ENCODE results near the gene ARHGAP32. TPM values are rescaled to one million over a fixed set of nuclear protein-coding genes. Genes with fewer than 3 reads are reported as not detected.
"Not testable (repeated sequence)": the region's sequence is repeated elsewhere in the genome, so short reads cannot be mapped to it uniquely, and the experiment has no call there.

ARHGAP32 gene
- total RNA-seq, 4 donors from 2014 or later = 10.0 to 53.7 (median 34.1) TPM

- Histone ChIP-seq H3K27ac (no peak overlapping the region), H3K36me3 (no peaks in the 10 kb centered on the region), H3K27me3 (no peaks in the 10 kb centered on the region), H3K9me3 (no peaks in the 10 kb centered on the region), H3K4me3 (no peak overlapping the region), H3K4me1 (no peaks in the 10 kb centered on the region)
- TF ChIP-seq POLR2A (IDR thresholded peaks at IDR 0.05) (no peak), CTCF (IDR thresholded peaks at IDR 0.05) (no peak)
- DNase-seq = no peak
- intact Hi-C loops (cut with DNase I; ENCODE audit: low total_unique reads) = no loop called here
Observed at GRCh38 chr11:128921793-128922192, 270.3 kb downstream of the ARHGAP32 start.

- H3K4me1 ChIP-seq = no peaks in the 10 kb centered on the region
- H3K9me3 ChIP-seq = no peaks in the 10 kb centered on the region
- no peak overlapping the region for H3K4me3 ChIP-seq
- H3K27ac ChIP-seq = no peak overlapping the region
- no peaks in the 10 kb centered on the region for H3K27me3 ChIP-seq
- DNase-seq = no peak
- TF ChIP-seq CTCF (IDR thresholded peaks at IDR 0.05) = no peak
- TF ChIP-seq POLR2A (IDR thresholded peaks at IDR 0.05) = no peak
- H3K36me3 ChIP-seq = no peaks in the 10 kb centered on the region
- intact Hi-C loops (cut with DNase I; ENCODE audit: low total_unique reads) = no loop called here
Observed at GRCh38 chr11:128920666-128921065, 271.5 kb downstream of the ARHGAP32 start.

GRCh38 chr11:128919635-128920034 lies 272.5 kb downstream of the ARHGAP32 start:
- H3K36me3 ChIP-seq; DNase-seq; H3K4me3 ChIP-seq; H3K4me1 ChIP-seq; H3K27ac ChIP-seq; intact Hi-C loops (cut with DNase I; ENCODE audit: low total_unique reads); H3K9me3 ChIP-seq; H3K27me3 ChIP-seq: not testable (repeated sequence)

- DNase-seq = no peak
- H3K4me1 ChIP-seq = no peaks in the 10 kb centered on the region
- no peak overlapping the region for H3K4me3 ChIP-seq
- H3K9me3 ChIP-seq = no peaks in the 10 kb centered on the region
- intact Hi-C loops (cut with DNase I; ENCODE audit: low total_unique reads) = no loop called here
- no peak for TF ChIP-seq CTCF (IDR thresholded peaks at IDR 0.05)
- TF ChIP-seq POLR2A (IDR thresholded peaks at IDR 0.05) = no peak
- no peaks in the 10 kb centered on the region for H3K27me3 ChIP-seq
- H3K27ac ChIP-seq = no peak overlapping the region
- no peaks in the 10 kb centered on the region for H3K36me3 ChIP-seq
Observed at GRCh38 chr11:128919216-128919615, 272.9 kb downstream of the ARHGAP32 start.

DNA sequence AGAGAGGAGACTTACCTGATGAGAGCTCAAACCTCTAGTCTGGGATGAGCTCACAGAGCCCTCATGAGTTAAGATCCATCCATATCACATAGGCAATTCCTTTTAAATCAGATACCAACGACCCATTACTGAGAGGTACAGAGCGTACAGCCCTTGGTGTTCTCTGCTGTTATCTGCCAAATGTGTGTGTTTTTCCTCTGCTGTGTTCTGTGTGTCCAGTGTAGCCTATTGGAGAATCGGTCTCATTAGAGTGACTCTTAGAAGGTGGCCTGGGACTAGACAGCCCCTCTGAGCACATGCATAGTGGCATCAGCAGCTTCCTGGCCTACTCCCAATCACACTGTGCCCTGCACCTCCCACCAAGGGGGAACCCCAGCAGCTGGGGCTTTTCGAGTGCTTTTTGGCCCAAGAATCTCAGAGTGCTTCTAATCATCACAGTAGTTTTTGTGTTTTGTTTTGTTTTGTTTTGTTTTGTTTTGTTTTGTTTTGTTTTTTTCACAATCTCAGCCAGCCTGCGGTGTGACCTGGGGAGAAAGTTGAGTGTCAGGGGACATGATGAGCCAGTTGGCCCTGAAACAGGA lies 274.9 kb downstream of the ARHGAP32 start:
- no peak overlapping the region for H3K27ac ChIP-seq
- H3K36me3 ChIP-seq = no peaks in the 10 kb centered on the region
- DNase-seq = no peak
- H3K4me3 ChIP-seq = no peak overlapping the region
- no peak for TF ChIP-seq POLR2A (IDR thresholded peaks at IDR 0.05)
- TF ChIP-seq CTCF (IDR thresholded peaks at IDR 0.05) = no peak
- intact Hi-C loops (cut with DNase I; ENCODE audit: low total_unique reads) = no loop called here
- no peaks in the 10 kb centered on the region for H3K4me1 ChIP-seq
- H3K27me3 ChIP-seq = no peaks in the 10 kb centered on the region
- no peaks in the 10 kb centered on the region for H3K9me3 ChIP-seq

GRCh38 chr11:128916681-128917080 lies 275.4 kb downstream of the ARHGAP32 start:
- DNase-seq = no peak
- intact Hi-C loops (cut with DNase I; ENCODE audit: low total_unique reads) = no loop called here
- no peaks in the 10 kb centered on the region for H3K36me3 ChIP-seq
- H3K4me1 ChIP-seq = no peaks in the 10 kb centered on the region
- TF ChIP-seq CTCF (IDR thresholded peaks at IDR 0.05) = no peak
- no peak for TF ChIP-seq POLR2A (IDR thresholded peaks at IDR 0.05)
- no peaks in the 10 kb centered on the region for H3K27me3 ChIP-seq
- H3K4me3 ChIP-seq = no peak overlapping the region
- H3K9me3 ChIP-seq = no peaks in the 10 kb centered on the region
- no peak overlapping the region for H3K27ac ChIP-seq
